ENCODE results near the gene SPSB1.

Gene SPSB1

DNA sequence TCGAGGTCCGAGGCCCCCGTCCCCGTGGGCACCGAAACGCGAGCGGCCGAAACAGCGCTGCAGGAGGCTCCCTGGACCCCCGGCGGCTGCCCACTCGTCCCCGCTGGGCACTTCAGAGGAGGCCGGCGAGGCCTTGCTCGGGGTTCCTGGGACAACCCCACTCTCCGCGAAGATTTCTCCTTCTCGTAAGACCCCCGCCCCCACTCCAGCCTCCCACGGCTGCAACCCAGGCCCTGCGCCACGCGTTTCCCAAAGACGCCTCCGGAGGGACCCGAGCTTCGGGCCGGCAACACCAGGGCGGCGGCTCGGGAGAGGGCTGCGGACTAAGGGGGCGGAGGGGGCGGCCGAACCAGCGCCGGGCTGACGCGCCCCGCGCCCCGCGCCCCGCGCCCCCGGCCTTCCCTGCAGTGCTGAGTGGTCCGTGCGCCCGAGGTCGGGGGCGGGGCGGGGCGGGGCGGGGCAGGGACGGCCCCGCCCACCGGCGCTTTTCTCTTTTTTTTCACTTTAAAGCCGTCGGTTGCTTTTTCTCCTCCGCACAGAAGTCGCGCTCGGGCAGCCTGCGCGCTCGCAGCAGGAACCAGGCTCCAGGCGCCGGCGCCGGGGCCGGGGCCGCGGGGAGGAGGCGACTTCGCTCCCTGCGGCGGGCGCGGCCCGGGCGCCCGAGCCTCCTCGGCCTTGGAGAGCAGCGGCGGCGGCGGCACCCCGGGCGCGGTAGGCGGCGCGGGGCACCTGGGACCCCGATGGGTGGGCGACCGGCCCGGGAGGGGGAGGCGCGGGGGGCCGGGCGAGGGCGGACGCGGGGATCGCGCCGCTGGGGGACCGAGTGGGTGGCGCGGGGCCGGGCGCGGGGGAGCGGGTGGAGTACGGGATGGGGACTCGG, at the start of gene SPSB1:
SPSB1 (plus strand) TSS at position 534 of the 880 bp plus-strand sequence. CDS start 62,998 bp downstream, outside the sequence.
- Histone ChIP-seq H3K4me1 (ENCODE audit: insufficient read depth, low read length) (peaks cover 3% of the 10 kb centered on the region), H3K36me3 (ENCODE audit: insufficient read depth, low read length) (no peaks in the 10 kb centered on the region), H2AFZ (ENCODE audit: low read depth, low read length) (peak within 1 kb of the TSS; percentile 12), H3K9me3 (ENCODE audit: low read length) (peaks cover 3% of the 10 kb centered on the region), H3K27me3 (ENCODE audit: insufficient read depth, low read length) (peaks cover 45% of the 10 kb centered on the region), H3K4me3 (ENCODE audit: low read length) (peak within 1 kb of the TSS; percentile 30)

DNA sequence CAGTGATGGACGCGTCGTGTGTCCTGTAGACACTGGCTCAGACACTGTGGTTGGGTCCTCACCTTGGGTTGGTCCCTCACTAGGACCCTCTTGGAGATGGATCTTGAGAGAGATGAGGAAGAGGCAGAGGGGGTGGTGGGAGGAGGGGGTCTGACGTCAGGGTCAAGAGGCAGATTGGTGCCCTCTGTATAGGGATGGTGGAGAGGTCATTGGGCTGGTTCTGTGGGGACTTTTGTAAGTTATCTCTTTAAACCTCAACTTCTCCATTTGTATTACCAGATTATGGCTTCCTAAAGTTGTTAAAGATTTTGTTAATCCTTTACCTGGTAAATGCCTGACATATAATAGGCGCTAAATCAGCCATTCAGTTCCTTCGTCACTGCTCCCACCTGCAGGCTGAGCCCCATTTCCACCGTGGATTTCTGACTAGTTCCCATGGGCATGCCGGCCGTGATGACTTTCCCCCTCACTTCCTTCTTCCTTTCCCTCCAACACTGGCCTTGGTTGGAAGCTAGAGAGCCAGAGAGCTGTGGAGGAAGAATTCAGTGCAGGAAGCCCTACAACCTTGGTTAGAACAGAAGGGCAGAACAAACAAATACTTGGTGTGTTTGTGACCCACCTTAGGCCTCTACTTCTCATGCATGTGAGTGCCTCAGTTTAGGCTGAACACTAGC, 49.5 kb upstream of the SPSB1 start:
- Histone ChIP-seq H3K36me3 (ENCODE audit: insufficient read depth, low read length) (peaks cover 15% of the 10 kb centered on the region), H3K4me1 (ENCODE audit: insufficient read depth, low read length) (no peaks in the 10 kb centered on the region), H3K4me3 (ENCODE audit: low read length) (no peak overlapping the region), H2AFZ (ENCODE audit: low read depth, low read length) (no peak overlapping the region), H3K9me3 (ENCODE audit: low read length) (no peaks in the 10 kb centered on the region), H3K27me3 (ENCODE audit: insufficient read depth, low read length) (no peaks in the 10 kb centered on the region)

GRCh38 chr1:9244501-9245229, 48.0 kb upstream of the SPSB1 start:
- no peak overlapping the region for H2AFZ ChIP-seq (ENCODE audit: low read depth, low read length)

GRCh38 chr1:9245230-9245619, 47.5 kb upstream of the SPSB1 start:
- Histone ChIP-seq H3K36me3 (ENCODE audit: insufficient read depth, low read length) (peaks cover 12% of the 10 kb centered on the region), H3K4me3 (ENCODE audit: low read length) (no peak overlapping the region), H3K9me3 (ENCODE audit: low read length) (no peaks in the 10 kb centered on the region), H2AFZ (ENCODE audit: low read depth, low read length) (no peak overlapping the region), H3K4me1 (ENCODE audit: insufficient read depth, low read length) (peaks cover 16% of the 10 kb centered on the region), H3K27me3 (ENCODE audit: insufficient read depth, low read length) (no peaks in the 10 kb centered on the region)

More at GRCh38 chr1:9244501-9245229, 48.0 kb upstream of the SPSB1 start:
- Histone ChIP-seq H3K27me3 (ENCODE audit: insufficient read depth, low read length) (no peaks in the 10 kb centered on the region), H3K4me3 (ENCODE audit: low read length) (no peak overlapping the region), H3K36me3 (ENCODE audit: insufficient read depth, low read length) (peaks cover 15% of the 10 kb centered on the region), H3K9me3 (ENCODE audit: low read length) (no peaks in the 10 kb centered on the region), H3K4me1 (ENCODE audit: insufficient read depth, low read length) (peaks cover 10% of the 10 kb centered on the region)

GRCh38 chr1:9245661-9246060, 47.0 kb upstream of the SPSB1 start:
- Histone ChIP-seq H2AFZ (ENCODE audit: low read depth, low read length) (no peak overlapping the region), H3K27me3 (ENCODE audit: insufficient read depth, low read length) (no peaks in the 10 kb centered on the region), H3K4me1 (ENCODE audit: insufficient read depth, low read length) (peaks cover 20% of the 10 kb centered on the region), H3K36me3 (ENCODE audit: insufficient read depth, low read length) (peaks cover 12% of the 10 kb centered on the region), H3K9me3 (ENCODE audit: low read length) (no peaks in the 10 kb centered on the region), H3K4me3 (ENCODE audit: low read length) (no peak overlapping the region)

GRCh38 chr1:9246215-9246614, 46.5 kb upstream of the SPSB1 start:
- H3K4me3 ChIP-seq (ENCODE audit: low read length), result no peak overlapping the region
- H2AFZ ChIP-seq (ENCODE audit: low read depth, low read length), result no peak overlapping the region
- H3K27me3 ChIP-seq (ENCODE audit: insufficient read depth, low read length), result no peaks in the 10 kb centered on the region
- peaks cover 12% of the 10 kb centered on the region for H3K36me3 ChIP-seq (ENCODE audit: insufficient read depth, low read length)
- no peaks in the 10 kb centered on the region for H3K9me3 ChIP-seq (ENCODE audit: low read length)
- H3K4me1 ChIP-seq (ENCODE audit: insufficient read depth, low read length), result peaks cover 26% of the 10 kb centered on the region

- peaks cover 34% of the 10 kb centered on the region for H3K4me1 ChIP-seq (ENCODE audit: insufficient read depth, low read length)
- H3K4me3 ChIP-seq (ENCODE audit: low read length), result no peak overlapping the region
- H3K36me3 ChIP-seq (ENCODE audit: insufficient read depth, low read length), result peaks cover 12% of the 10 kb centered on the region
- no peak overlapping the region for H2AFZ ChIP-seq (ENCODE audit: low read depth, low read length)
- H3K9me3 ChIP-seq (ENCODE audit: low read length), result no peaks in the 10 kb centered on the region
- H3K27me3 ChIP-seq (ENCODE audit: insufficient read depth, low read length), result no peaks in the 10 kb centered on the region
Observed at GRCh38 chr1:9246841-9247785, 45.6 kb upstream of the SPSB1 start.

DNA sequence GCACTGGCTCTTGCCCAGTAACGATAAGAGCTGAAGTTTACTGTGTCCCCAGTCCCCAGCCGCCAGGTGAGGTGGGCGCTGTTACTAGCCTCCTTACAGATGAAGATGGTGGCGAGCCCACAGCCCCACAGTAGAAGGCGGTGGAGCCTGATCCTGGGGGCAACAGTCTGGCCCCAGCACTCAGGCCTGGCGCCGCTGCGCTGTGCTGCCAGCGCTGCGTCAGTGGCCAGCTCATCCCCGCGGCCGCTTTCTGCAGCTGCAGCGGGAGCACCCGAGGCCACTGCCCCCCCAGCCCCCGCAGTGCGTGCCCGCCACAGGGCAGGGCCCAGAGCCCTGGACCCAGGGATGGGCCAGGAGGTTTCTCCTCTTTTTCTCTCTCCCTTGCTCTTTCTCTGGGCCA, 44.8 kb upstream of the SPSB1 start:
- Histone ChIP-seq H3K36me3 (ENCODE audit: insufficient read depth, low read length) (peaks cover 12% of the 10 kb centered on the region), H3K4me3 (ENCODE audit: low read length) (no peak overlapping the region), H3K4me1 (ENCODE audit: insufficient read depth, low read length) (peaks cover 42% of the 10 kb centered on the region), H2AFZ (ENCODE audit: low read depth, low read length) (no peak overlapping the region), H3K27me3 (ENCODE audit: insufficient read depth, low read length) (no peaks in the 10 kb centered on the region), H3K9me3 (ENCODE audit: low read length) (no peaks in the 10 kb centered on the region)

- peaks cover 12% of the 10 kb centered on the region for H3K36me3 ChIP-seq (ENCODE audit: insufficient read depth, low read length)
- no peak overlapping the region for H3K4me3 ChIP-seq (ENCODE audit: low read length)
- no peaks in the 10 kb centered on the region for H3K9me3 ChIP-seq (ENCODE audit: low read length)
- H3K27me3 ChIP-seq (ENCODE audit: insufficient read depth, low read length), result no peaks in the 10 kb centered on the region
- no peak overlapping the region for H2AFZ ChIP-seq (ENCODE audit: low read depth, low read length)
- H3K4me1 ChIP-seq (ENCODE audit: insufficient read depth, low read length), result peaks cover 49% of the 10 kb centered on the region
Observed at GRCh38 chr1:9248341-9249262, 44.1 kb upstream of the SPSB1 start.

- H3K36me3 ChIP-seq (ENCODE audit: insufficient read depth, low read length), result peaks cover 12% of the 10 kb centered on the region
- H3K4me1 ChIP-seq (ENCODE audit: insufficient read depth, low read length), result peaks cover 53% of the 10 kb centered on the region
- no peak overlapping the region for H2AFZ ChIP-seq (ENCODE audit: low read depth, low read length)
- H3K27me3 ChIP-seq (ENCODE audit: insufficient read depth, low read length), result no peaks in the 10 kb centered on the region
- H3K4me3 ChIP-seq (ENCODE audit: low read length), result no peak overlapping the region
- H3K9me3 ChIP-seq (ENCODE audit: low read length), result no peaks in the 10 kb centered on the region
Observed at GRCh38 chr1:9249263-9249533, 43.5 kb upstream of the SPSB1 start.

GRCh38 chr1:9249534-9250410, 42.9 kb upstream of the SPSB1 start:
- Histone ChIP-seq H3K27me3 (ENCODE audit: insufficient read depth, low read length) (no peaks in the 10 kb centered on the region), H3K36me3 (ENCODE audit: insufficient read depth, low read length) (peaks cover 12% of the 10 kb centered on the region), H2AFZ (ENCODE audit: low read depth, low read length) (no peak overlapping the region), H3K4me1 (ENCODE audit: insufficient read depth, low read length) (peaks cover 53% of the 10 kb centered on the region), H3K4me3 (ENCODE audit: low read length) (no peak overlapping the region), H3K9me3 (ENCODE audit: low read length) (no peaks in the 10 kb centered on the region)
